NCI-H2107 (cell line): ENCODE measurements around the gene MISP3.

Source experiments
- DNase-seq: peaks from one replicate; lab custom pipeline; 2025; lab: John Stamatoyannopoulos, UW

MISP3 gene

GRCh38 chr19:14102756-14103155 is 30.2 kb downstream of the MISP3 start:
- no peak for DNase-seq

DNA sequence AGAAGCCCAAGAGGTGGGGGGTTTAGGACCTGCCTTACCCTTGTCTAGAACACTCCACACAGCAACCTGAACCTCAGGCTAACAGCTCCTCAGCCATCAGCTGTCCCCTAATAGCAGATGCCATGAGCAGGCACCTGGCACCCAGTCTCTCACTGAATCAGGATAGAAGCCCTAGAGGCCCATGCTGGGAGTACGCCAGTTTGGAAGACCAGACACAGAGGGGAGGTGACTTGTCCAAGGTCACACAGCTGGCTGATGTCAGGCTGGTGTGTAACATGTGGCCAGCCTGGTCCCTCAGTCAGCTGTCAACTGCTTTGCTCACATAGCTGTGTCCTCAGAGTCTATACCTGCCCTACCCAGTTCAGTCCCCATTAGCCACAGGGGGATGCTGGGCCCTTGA is 30.7 kb downstream of the MISP3 start:
- DNase-seq, result no peak

GRCh38 chr19:14105680-14106079 is 33.1 kb downstream of the MISP3 start:
- no peak for DNase-seq

- no peak for DNase-seq
Observed at GRCh38 chr19:14106840-14107239, 34.3 kb downstream of the MISP3 start.

GRCh38 chr19:14107581-14108461 is 35.2 kb downstream of the MISP3 start:
- no peak for DNase-seq

- no peak for DNase-seq
Observed at GRCh38 chr19:14110650-14111049, 38.1 kb downstream of the MISP3 start.

DNA sequence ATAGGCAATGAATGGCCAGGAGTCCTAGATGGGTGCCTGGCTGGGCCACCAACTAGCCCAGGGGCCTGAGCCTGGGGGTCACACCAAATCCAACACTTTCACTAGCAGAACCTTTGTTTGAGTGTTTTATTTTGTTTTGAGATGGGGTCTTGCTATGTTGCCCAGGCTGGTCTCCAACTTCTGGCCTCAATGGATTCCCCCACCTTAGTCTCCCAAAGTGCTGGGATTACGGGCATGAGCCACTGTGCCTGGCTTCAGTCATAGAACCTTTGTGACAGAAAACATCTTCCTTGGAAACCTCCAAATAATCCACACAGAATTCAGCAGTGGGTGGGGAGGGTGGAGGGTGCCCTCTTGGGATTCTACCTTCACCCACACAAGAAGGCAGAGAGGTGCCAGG is 38.9 kb downstream of the MISP3 start:
- no peak for DNase-seq

- no peak for DNase-seq
Observed at GRCh38 chr19:14112051-14112808, 39.6 kb downstream of the MISP3 start.

GRCh38 chr19:14112809-14113385 is 40.3 kb downstream of the MISP3 start:
- no peak for DNase-seq

- no peak for DNase-seq
Observed at GRCh38 chr19:14113762-14114414, 41.3 kb downstream of the MISP3 start.

GRCh38 chr19:14114439-14114838 is 41.9 kb downstream of the MISP3 start:
- DNase-seq, result no peak

DNA sequence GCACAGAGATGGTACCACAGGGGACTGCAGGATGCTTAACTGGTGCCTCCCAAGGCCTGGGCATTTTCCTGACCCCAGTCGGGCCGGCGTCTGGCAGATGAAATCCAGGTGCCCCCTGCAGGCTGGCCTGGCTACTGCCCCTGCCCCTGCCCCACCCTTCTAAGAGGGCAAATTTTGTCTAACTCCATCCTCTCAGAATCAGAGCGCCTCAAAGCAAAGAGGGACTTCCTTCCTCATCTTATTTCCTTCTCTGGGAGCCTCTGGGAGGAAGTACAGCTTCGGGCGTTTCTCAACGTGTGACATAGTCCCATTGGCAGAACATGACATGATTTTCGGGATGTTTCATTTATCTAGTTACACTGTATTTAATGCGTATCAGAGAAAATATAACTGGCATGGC is 42.3 kb downstream of the MISP3 start:
- no peak for DNase-seq

GRCh38 chr19:14115756-14116155 is 43.2 kb downstream of the MISP3 start:
- no peak for DNase-seq

DNA sequence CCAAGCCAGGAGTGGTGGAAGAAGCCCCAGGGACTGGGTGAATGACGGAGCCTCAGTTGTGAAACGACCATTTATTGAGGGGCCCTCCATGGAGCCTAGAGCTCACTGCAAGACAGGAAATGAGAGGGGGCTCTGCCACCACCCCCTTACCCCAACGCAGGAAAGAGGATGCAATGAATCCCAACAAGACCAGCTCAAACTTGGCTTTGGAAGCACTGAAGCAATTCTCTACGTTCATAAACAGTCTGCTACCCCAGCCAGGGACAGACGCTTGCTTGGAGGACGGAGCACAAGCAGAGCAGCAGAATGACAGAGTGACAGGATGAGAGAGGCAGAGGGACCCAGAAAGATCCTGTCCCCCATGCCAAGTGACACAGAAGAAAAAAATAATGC is 43.9 kb downstream of the MISP3 start:
- DNase-seq, result no peak

DNA sequence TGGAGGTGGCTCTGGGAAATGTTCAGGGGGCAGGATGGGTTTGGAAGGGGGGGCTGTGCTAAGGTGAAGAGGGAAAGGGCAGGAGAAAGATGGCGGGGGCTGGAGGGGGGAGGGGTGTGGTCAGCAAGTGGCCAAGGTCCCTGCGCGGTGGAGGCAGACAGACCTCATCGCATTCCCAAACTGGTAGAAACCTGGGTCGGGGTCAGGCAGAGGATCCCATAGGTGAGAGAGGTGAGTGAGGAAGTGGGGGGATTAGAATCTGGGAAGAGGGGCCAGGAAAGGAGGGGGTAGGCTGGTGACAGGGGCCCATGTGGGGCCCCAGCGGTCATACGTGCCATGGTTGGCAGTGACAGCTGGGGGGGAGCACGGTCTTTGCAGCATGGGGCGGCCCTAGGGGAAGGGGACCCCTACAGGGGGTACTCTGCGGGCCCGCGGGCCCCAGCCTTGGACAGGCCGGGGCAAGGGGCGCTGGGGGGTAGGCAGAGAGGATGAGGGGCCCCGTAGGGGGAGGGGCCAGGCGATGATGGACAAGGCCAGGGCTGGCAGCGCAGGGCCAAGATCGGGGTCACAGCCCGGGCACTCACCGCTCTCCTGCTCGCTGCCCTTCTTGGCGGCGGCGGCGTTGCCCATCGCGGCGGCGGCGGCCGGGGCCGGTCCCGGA is 44.5 kb downstream of the MISP3 start:
- DNase-seq, result no peak

DNA sequence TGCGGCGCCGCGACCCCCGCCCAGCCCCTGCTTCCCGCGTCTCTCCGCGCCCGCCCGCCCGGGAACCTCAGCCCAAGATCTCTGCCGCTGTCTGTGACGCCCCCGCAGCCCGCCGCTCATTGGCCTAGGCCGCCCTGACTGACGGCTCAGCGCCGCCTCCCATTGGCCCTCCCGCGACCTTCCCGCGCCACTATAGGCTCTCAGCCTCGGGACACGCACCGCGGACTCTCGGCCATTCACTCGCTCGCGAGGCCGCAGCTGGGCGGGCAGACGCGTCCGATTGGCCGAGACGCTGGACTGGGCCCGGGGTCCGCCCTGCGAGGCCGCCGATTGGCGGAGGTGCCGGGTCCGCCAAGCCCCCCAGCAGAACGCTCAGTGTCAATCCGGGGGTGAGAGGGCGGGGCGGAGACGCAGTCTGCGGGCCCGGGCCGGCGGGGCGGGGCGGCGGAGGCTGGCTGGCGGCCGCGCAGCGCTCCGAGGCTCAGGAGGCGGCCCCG is 45.1 kb downstream of the MISP3 start, which contains the start of gene PRKACA:
PRKACA (minus strand) TSS at position 95 of the 497 bp plus-strand sequence. CDS start 215 bp downstream, outside the sequence.
- DNase-seq, result peak; percentile 90

DNA sequence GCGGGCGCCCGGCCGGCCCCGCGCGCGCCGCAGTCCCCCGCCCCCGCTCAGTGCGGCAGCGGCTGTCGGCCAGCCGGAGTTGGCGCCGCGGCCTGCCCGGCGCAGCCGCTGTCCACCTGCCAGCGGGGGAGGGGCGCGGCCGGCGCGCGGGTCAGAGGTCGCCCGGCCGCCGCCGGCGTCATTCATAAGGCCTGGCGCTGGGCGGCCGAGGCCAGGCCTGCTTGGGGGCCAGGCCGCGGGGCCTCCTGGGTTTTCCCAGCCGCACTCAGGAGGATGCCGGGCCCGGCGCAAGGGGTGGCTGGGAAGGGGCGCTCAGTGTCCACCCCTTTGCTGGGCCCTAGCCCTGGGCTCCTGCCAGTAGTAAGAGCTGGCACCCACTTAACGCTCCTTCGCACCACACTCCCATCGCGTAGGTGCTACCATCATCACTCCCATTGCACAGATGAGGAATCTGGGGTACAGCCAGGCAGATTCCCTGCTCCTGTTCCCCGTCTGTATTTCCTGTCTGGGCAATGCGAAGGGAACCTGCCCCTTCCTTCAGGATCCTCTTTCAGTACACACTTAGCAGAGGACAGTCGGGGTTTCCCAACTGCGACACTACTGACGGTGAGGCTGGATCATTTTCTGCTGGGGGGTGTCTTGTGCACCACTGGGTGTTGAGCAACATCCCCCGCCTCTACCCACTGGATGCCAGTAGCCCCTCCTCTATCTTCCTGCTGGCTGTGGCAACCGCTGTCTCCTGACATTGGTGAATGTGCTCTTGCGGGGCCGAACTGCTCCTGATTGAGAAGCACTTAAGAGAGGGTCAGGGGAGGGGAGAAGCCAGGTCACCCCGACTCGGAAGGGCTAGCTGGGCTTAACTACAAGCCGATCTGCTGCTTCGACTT is 45.8 kb downstream of the MISP3 start:
- no peak for DNase-seq

DNA sequence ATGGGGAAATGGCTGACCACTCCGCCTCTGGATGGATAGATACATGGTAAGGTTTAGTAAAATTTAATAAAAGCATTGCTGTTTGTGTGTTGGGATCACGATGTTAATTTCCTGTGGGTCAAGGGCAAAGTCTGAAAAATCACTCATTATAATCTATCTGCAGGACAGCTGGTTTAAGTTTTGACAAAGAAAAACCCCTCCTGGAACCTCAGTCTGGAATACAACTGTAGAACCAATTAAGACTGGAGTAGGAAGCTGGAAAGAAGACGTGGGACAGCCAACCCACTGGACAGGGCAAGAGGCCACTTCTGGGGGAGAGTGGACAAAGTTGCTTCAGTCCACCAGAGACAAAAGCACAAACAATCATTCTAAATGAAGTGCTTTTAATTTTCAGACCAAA is 46.6 kb downstream of the MISP3 start:
- DNase-seq, result no peak

GRCh38 chr19:14119644-14120496 is 47.3 kb downstream of the MISP3 start:
- no peak for DNase-seq

GRCh38 chr19:14120497-14120780 is 47.9 kb downstream of the MISP3 start:
- DNase-seq, result no peak
